Progenitor cell of endocrine pancreas (in vitro differentiated cells): ENCODE data around the gene SLC16A11. TPM values are rescaled to one million over a fixed set of nuclear protein-coding genes. Genes with fewer than 3 reads are reported as not detected.
A peak's percentile ranks its signal among the peaks of the same experiment; 100 is the strongest.
"Not testable (repeated sequence)": the region's sequence is repeated elsewhere in the genome, so short reads cannot be mapped to it uniquely, and the experiment has no call there.

Source experiments
- DNase-seq: peaks from one replicate; pipeline ENCODE4 v3.0.0; 2021; ENCODE audit warnings: low spot score; ENCODE audit not compliant: unreplicated experiment
- H3K27ac Mint-ChIP-seq: 2 replicates; pipeline ENCODE4 v1.8.0; 2021; ENCODE audit warnings: mild to moderate bottlenecking, moderate library complexity, mixed read lengths
- H3K27me3 Mint-ChIP-seq: 2 replicates; pipeline ENCODE4 v1.8.0; 2021; ENCODE audit warnings: mixed read lengths
- H3K36me3 Mint-ChIP-seq: 2 replicates; pipeline ENCODE4 v1.8.0; 2022; ENCODE audit warnings: mixed read lengths; ENCODE audit not compliant: insufficient read depth
- H3K4me1 Mint-ChIP-seq: 2 replicates; pipeline ENCODE4 v1.8.0; 2021; ENCODE audit warnings: low read depth, mixed read lengths
- H3K4me3 Mint-ChIP-seq: 2 replicates; pipeline ENCODE4 v1.8.0; 2021; ENCODE audit warnings: low read depth, mild to moderate bottlenecking, moderate library complexity, mixed read lengths
- H3K9me3 Mint-ChIP-seq: 2 replicates; pipeline ENCODE4 v1.8.0; 2021; ENCODE audit warnings: low read depth, mixed read lengths
- total RNA-seq: library from RNA; stranded (reverse); gene quantifications from 2 replicates; pipeline ENCODE4 v1.2.1, GENCODE V29; 2021
- TF ChIP-seq, protein P1 (sequence below): fragments of 200-600 bp; sonication (generic); IDR thresholded peaks from one replicate; pipeline ENCODE4 v1.5.0; 2021; ENCODE audit warnings: antibody characterized with exemption, mild to moderate bottlenecking; ENCODE audit not compliant: unreplicated experiment

SLC16A11 gene
- total RNA-seq, 1 donor from 2014 or later, result 1.4 TPM

DNA sequence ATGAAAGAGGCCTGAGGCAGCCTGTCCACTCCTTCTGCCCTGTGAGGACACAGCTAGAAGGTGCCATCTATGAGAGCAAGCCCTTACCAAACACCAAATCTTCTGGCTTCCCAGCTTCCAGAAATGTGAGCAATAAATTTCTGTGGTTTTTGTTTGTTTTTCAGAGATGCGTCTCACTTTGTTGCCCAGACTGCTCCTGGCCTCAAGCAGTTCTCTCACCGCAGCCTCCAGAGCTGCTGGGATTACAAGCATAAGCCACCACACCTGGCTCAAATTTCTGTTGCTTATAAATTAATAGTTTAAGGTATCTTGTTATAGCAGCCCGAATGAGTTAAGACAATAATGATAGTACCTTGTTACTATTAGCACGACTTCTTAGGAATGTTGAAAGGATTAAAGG, 12.5 kb upstream of the SLC16A11 start:
- peaks cover 6% of the 10 kb centered on the region for H3K27me3 Mint-ChIP-seq

DNA sequence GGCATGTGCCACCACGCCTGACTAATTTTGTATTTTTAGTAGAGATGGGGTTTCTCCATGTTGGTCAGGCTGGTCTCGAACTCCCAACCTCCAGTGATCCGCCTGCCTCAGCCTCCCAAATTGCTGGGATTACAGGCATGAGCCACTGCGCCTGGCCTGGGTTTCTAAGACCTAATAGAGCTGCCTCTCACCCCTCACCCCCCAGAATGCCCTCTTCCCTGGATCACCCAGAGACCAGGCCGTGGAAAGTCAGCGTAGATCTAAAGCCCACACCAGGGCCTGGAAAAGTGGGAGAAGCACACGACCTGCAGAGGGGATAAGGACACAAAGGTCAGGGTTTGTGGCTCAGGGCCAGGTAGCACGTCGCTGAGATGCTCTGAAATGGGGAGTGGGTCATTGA, 6.7 kb upstream of the SLC16A11 start:
- H3K9me3 Mint-ChIP-seq, H3K27ac Mint-ChIP-seq, H3K36me3 Mint-ChIP-seq, H3K4me3 Mint-ChIP-seq, DNase-seq: not testable (repeated sequence)
- H3K4me1 Mint-ChIP-seq, result peaks cover 15% of the 10 kb centered on the region
- peaks cover 12% of the 10 kb centered on the region for H3K27me3 Mint-ChIP-seq

More for the DNA sequence above, 12.5 kb upstream of the SLC16A11 start:
- H3K9me3 Mint-ChIP-seq, result no peaks in the 10 kb centered on the region
- H3K36me3 Mint-ChIP-seq, result no peaks in the 10 kb centered on the region
- no peak for DNase-seq
- no peak overlapping the region for H3K4me3 Mint-ChIP-seq
- no peaks in the 10 kb centered on the region for H3K4me1 Mint-ChIP-seq
- TF ChIP-seq, protein P1, sequence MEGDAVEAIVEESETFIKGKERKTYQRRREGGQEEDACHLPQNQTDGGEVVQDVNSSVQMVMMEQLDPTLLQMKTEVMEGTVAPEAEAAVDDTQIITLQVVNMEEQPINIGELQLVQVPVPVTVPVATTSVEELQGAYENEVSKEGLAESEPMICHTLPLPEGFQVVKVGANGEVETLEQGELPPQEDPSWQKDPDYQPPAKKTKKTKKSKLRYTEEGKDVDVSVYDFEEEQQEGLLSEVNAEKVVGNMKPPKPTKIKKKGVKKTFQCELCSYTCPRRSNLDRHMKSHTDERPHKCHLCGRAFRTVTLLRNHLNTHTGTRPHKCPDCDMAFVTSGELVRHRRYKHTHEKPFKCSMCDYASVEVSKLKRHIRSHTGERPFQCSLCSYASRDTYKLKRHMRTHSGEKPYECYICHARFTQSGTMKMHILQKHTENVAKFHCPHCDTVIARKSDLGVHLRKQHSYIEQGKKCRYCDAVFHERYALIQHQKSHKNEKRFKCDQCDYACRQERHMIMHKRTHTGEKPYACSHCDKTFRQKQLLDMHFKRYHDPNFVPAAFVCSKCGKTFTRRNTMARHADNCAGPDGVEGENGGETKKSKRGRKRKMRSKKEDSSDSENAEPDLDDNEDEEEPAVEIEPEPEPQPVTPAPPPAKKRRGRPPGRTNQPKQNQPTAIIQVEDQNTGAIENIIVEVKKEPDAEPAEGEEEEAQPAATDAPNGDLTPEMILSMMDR, result no peak
- no peak overlapping the region for H3K27ac Mint-ChIP-seq

DNA sequence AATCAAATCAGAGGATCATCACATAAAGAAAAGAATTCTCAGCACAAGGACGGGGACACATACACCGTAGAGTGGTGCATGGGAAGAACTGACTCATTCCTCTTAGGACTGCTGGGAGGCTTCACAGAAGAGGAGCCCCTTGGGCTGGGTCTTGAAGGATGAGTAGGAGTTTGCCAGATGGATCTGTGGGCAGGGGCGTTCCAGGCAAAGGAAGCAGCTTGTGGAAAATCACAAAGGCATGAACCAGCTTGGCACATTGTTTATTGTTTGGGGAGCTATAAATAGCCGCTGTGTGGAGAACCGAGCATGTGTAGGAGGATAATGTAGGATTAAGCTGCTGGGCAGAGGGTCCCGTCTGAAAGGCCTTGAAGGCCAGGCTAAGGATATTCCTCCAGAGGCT, 5.1 kb upstream of the SLC16A11 start:
- Mint-ChIP-seq H3K4me3 (no peak overlapping the region), H3K4me1 (peaks cover 23% of the 10 kb centered on the region)

DNA sequence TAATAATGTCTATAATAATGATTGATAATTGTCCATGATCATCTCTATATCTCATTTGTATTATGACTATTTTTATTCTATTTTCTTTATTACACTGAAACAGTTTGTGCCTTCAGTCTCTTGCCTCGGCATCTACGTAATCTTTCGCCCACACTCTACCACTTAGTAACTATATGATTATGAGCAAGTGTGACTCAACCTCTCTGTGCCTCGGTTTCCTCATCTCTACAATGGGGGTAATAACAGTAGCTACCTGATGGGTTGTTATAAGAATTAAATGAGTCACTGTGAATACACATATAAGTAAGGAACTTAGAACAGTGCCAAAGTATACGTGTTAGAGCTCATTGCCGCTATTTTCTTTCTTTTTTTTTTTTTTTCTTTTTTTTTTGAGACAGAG, 3.7 kb upstream of the SLC16A11 start:
- peaks cover 21% of the 10 kb centered on the region for H3K27me3 Mint-ChIP-seq
- TF ChIP-seq, protein P1, result no peak
- H3K4me1 Mint-ChIP-seq, result peaks cover 25% of the 10 kb centered on the region
- H3K4me3 Mint-ChIP-seq, result no peak overlapping the region
- H3K9me3 Mint-ChIP-seq, result no peaks in the 10 kb centered on the region
- DNase-seq, result no peak
- H3K27ac Mint-ChIP-seq, result no peak overlapping the region
- no peaks in the 10 kb centered on the region for H3K36me3 Mint-ChIP-seq

More for the DNA sequence above, 5.1 kb upstream of the SLC16A11 start:
- Mint-ChIP-seq H3K27me3 (peaks cover 14% of the 10 kb centered on the region), H3K9me3 (no peaks in the 10 kb centered on the region), H3K36me3 (no peaks in the 10 kb centered on the region), H3K27ac (no peak overlapping the region)
- DNase-seq, result no peak
- TF ChIP-seq, protein P1, result no peak

DNA sequence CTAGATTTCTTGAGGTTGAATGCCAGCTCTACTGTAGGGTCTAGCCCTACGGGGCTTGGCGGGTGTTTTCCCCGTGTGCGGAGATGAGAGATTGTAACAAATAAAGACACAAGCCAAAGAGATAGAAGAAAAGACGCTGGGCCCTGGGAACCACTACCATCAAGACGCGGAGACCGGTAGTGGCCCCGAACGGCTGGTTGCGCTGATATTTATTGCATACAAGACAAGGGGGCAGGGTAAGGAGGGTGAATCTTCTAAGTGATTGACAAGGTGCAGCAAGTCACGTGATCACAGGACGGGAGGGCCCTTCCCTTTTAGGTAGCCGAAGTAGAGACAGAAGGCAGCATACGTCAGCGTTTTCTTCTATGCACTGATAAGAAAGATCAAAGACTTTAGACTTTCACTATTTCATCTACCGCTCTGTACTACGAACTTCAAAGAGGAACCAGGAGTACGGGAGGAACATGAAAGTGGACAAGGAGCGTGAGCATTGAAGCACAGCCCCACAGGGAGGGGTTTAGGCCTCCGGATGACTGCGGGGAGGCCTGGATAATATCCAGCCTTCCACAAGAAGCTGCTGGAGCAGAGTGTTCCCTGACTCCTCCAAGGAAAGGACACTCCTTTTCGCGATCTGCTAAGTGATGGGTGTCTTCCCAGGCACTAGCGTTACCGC, 3.0 kb upstream of the SLC16A11 start:
- H3K36me3 Mint-ChIP-seq, DNase-seq, H3K9me3 Mint-ChIP-seq, H3K27ac Mint-ChIP-seq: not testable (repeated sequence)
- H3K4me1 Mint-ChIP-seq, result peaks cover 25% of the 10 kb centered on the region
- peak overlapping the region; percentile 39 for H3K4me3 Mint-ChIP-seq
- H3K27me3 Mint-ChIP-seq, result peaks cover 28% of the 10 kb centered on the region

DNA sequence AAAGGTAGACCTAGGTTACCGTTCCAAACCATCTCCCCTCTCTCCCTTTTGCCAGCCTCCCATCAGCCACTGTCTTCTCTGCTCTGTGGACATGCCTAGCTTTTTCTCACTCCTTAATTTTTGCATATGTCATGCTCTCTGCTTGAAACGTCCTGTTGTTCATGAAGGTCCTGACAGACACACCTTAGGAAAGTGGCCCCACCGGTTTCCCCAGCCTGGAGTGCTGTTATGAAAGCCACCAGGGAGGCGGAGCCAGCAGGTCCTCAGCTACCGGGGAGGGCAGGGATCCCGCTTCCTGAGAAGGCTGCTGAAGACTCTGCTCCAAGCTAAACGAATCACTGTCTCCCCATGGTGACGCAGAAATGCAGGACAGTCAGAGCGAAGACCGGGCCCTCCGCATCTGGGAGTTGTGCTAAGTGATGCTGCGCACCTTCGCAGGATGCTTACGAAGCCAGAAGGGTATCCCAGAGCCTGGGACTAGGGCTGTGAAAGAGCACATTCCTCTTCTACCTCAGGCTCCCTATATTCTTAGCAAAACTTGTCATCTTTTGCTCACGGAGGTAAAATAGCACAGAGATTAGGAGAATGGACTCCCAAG, 2.3 kb upstream of the SLC16A11 start:
- peak overlapping the region; percentile 39 for H3K4me3 Mint-ChIP-seq
- H3K27ac Mint-ChIP-seq, result peak overlapping the region; percentile 92
- no peaks in the 10 kb centered on the region for H3K36me3 Mint-ChIP-seq
- peaks cover 25% of the 10 kb centered on the region for H3K4me1 Mint-ChIP-seq
- peak; percentile 43 for DNase-seq
- H3K9me3 Mint-ChIP-seq, result no peaks in the 10 kb centered on the region
- TF ChIP-seq, protein P1, result peak; percentile 13
- H3K27me3 Mint-ChIP-seq, result peaks cover 34% of the 10 kb centered on the region
